ENCODE measurements around the gene APOB. TPM values are rescaled to one million over a fixed set of nuclear protein-coding genes. Genes with fewer than 3 reads are reported as not detected.

APOB gene
- total RNA-seq, 6 experiments from 2014 or later: not detected

- DNase-seq: no peak
- TF ChIP-seq CTCF (IDR thresholded peaks at IDR 0.05): no peak
- Mint-ChIP-seq H3K27ac (no peak overlapping the region), H3K4me1 (ENCODE audit: low read depth) (no peaks in the 10 kb centered on the region), H3K27me3 (ENCODE audit: insufficient read depth) (no peaks in the 10 kb centered on the region; the same call in 1 of the 2 replicates), H3K9me3 (peaks cover 29% of the 10 kb centered on the region), H3K36me3 (ENCODE audit: low read depth) (no peaks in the 10 kb centered on the region), H3K4me3 (no peak overlapping the region)
Observed at GRCh38 chr2:21007129-21008013, 36.5 kb downstream of the APOB start.

GRCh38 chr2:21006423-21007128 is 37.3 kb downstream of the APOB start:
- DNase-seq: no peak

GRCh38 chr2:21005700-21006422 is 38.0 kb downstream of the APOB start:
- no peak for DNase-seq
- H3K27me3 Mint-ChIP-seq (ENCODE audit: insufficient read depth): no peaks in the 10 kb centered on the region; the same call in 1 of the 2 replicates
- H3K36me3 Mint-ChIP-seq (ENCODE audit: low read depth): no peaks in the 10 kb centered on the region
- TF ChIP-seq CTCF (IDR thresholded peaks at IDR 0.05): no peak
- H3K4me1 Mint-ChIP-seq (ENCODE audit: low read depth): no peaks in the 10 kb centered on the region
- no peak overlapping the region for H3K27ac Mint-ChIP-seq
- H3K9me3 Mint-ChIP-seq: peaks cover 24% of the 10 kb centered on the region
- no peak overlapping the region for H3K4me3 Mint-ChIP-seq

More at GRCh38 chr2:21006423-21007128, 37.3 kb downstream of the APOB start:
- Mint-ChIP-seq H3K36me3 (ENCODE audit: low read depth) (no peaks in the 10 kb centered on the region), H3K4me1 (ENCODE audit: low read depth) (no peaks in the 10 kb centered on the region), H3K9me3 (peaks cover 27% of the 10 kb centered on the region), H3K27ac (no peak overlapping the region), H3K4me3 (no peak overlapping the region), H3K27me3 (ENCODE audit: insufficient read depth) (no peaks in the 10 kb centered on the region; the same call in 1 of the 2 replicates)
- TF ChIP-seq CTCF (IDR thresholded peaks at IDR 0.05): no peak

- H3K36me3 Mint-ChIP-seq (ENCODE audit: low read depth): no peaks in the 10 kb centered on the region
- peaks cover 24% of the 10 kb centered on the region for H3K9me3 Mint-ChIP-seq
- no peak overlapping the region for H3K27ac Mint-ChIP-seq
- H3K4me1 Mint-ChIP-seq (ENCODE audit: low read depth): no peaks in the 10 kb centered on the region
- TF ChIP-seq CTCF (IDR thresholded peaks at IDR 0.05): no peak
- H3K4me3 Mint-ChIP-seq: no peak overlapping the region
- no peak for DNase-seq
- H3K27me3 Mint-ChIP-seq (ENCODE audit: insufficient read depth): no peaks in the 10 kb centered on the region; the same call in 1 of the 2 replicates
Observed at GRCh38 chr2:21005111-21005699, 38.7 kb downstream of the APOB start.

GRCh38 chr2:21004181-21004572 is 39.7 kb downstream of the APOB start:
- no peaks in the 10 kb centered on the region for H3K4me1 Mint-ChIP-seq (ENCODE audit: low read depth)
- no peaks in the 10 kb centered on the region; the same call in 1 of the 2 replicates for H3K27me3 Mint-ChIP-seq (ENCODE audit: insufficient read depth)
- no peak overlapping the region for H3K27ac Mint-ChIP-seq
- no peaks in the 10 kb centered on the region for H3K36me3 Mint-ChIP-seq (ENCODE audit: low read depth)
- DNase-seq: no peak
- TF ChIP-seq CTCF (IDR thresholded peaks at IDR 0.05): no peak
- H3K9me3 Mint-ChIP-seq: peaks cover 24% of the 10 kb centered on the region
- H3K4me3 Mint-ChIP-seq: no peak overlapping the region
